Pancreas (tissue), 10 donors: ENCODE results near the gene MAPK8IP2. TPM values are rescaled to one million over a fixed set of nuclear protein-coding genes. Genes with fewer than 3 reads are reported as not detected.

ENCODE experiments used
- ATAC-seq, 4 donors: fragments of 200-7000 bp; cut with Tn5 transposase; one replicate each; pipeline versions ENCODE4 v1.8.0 to v1.9.1; 2020; ENCODE audit warnings: mild to moderate bottlenecking in 4 of 4, moderate library complexity in 4 of 4
- DNase-seq, 6 donors: peaks; one replicate each; pipeline ENCODE4 v3.0.0-alpha.2; 2020
- FAIRE-seq: peaks from 2 replicates; lab custom pipeline; 2012; peaks lifted over from hg19 to GRCh38; lab: Jason Lieb, UNC
- H3K27ac ChIP-seq, 4 donors: fragments of 200-600 bp; sonication (generic); 1 replicate in 3 of 4; 2 replicates in 1 of 4; pipeline versions ENCODE4 v1.5.0 to v1.8.0; 2020
- H3K27me3 ChIP-seq, 4 donors: fragments of 200-600 bp; one replicate each; pipeline ENCODE4 v1.8.0; 2021
- H3K36me3 ChIP-seq, 3 donors: fragments of 200-600 bp; sonication (generic) in 1 of 3; one replicate each; pipeline versions ENCODE4 v1.5.0 to v1.8.0; 2020 to 2021
- H3K4me1 ChIP-seq, 3 donors: fragments of 200-600 bp; one replicate each; pipeline ENCODE4 v1.8.0; 2021
- H3K4me3 ChIP-seq, 4 donors: fragments of 200-600 bp; sonication (generic) in 2 of 4; one replicate each; pipeline versions ENCODE4 v1.5.0 to v1.8.0; 2020 to 2021
- H3K9me3 ChIP-seq, 4 donors: fragments of 200-600 bp; one replicate each; pipeline ENCODE4 v1.8.0; 2021
- CTCF ChIP-seq, 4 donors: fragments of 200-600 bp; sonication (generic) in 3 of 4; IDR thresholded peaks; one replicate each; pipeline versions ENCODE4 v1.5.0 to v1.8.0; 2021; ENCODE audit warnings: antibody characterized with exemption in 4 of 4
- WGBS, 2 donors: extraction: QIAGEN DNeasy Blood & Tissue Kit; methylation state at CpG; one replicate each; pipeline ENCODE4 v1.1.7; 2013; 5-methylcytosine and 5-hydroxymethylcytosine counted together
- intact Hi-C, 3 donors: fragments of 100-400 bp; cut with DNase I; formaldehyde crosslinking; loops; one replicate each; pipeline versions ENCODE4 v1.11.1 to v1.14.2; 2022
- polyA plus RNA-seq, 2 donors: library from polyadenylated mRNA; stranded (reverse); fragments of 200-250 nt; gene quantifications; one replicate each; pipeline ENCODE4 v1.2.3, GENCODE V29; 2013
- total RNA-seq, 6 donors: library from RNA; stranded (reverse); fragmentation: NEBNext Ultra II Directional in 4 of 6; extraction: Animal tissue kit (Norgen Biotek cat#: 25700) in 4 of 6; gene quantifications; one replicate each; pipeline versions ENCODE4 v1.2.1 to v1.2.4, GENCODE V29; 2021 to 2023
- donor health status: healthy with polysubstance abuse.
- donor health status: DM: no; HTN: no; CAD: no; lungs with moderate emphysema.
- donor health status: DM: no; HTN: no; CAD: no.
- donor health status: control.
- donor health status: control.
- donor health status: Bipolar disorder and iron deficiency.
- donor health status: DM: yes; HTN: yes; CAD: no.
- donor health status: DM: no; HTN: no; CAD: no.
- donor health status: DM: no; HTN: no; CAD: no.
- donor health status: DM: yes; HTN: yes; CAD: no.

The MAPK8IP2 gene
- total and polyA plus RNA-seq, 8 donors: 1.4 to 10.0 (median 2.6) TPM

GRCh38 chr22:50564289-50564688 lies 36.3 kb upstream of the MAPK8IP2 start:
- intact Hi-C loops: no loop called here
- no peak for TF ChIP-seq CTCF (IDR thresholded peaks at IDR 0.05)
- FAIRE-seq (no peak), DNase-seq (peak in 1 of 6 donors; percentile 22), ATAC-seq (no peak)
- Histone ChIP-seq H3K27me3 (no peaks in the 10 kb centered on the region), H3K9me3 (no peaks in the 10 kb centered on the region), H3K27ac (no peak overlapping the region), H3K4me3 (peak overlapping the region in 1 of 4 donors; percentile 70), H3K4me1 (peaks cover 0 to 11% (median 6%) of the 10 kb centered on the region in 3 donors), H3K36me3 (no peaks in the 10 kb centered on the region)
- WGBS, 2 donors: 90 to 93% methylated on average over 11 of the region's 11 CpGs

DNA sequence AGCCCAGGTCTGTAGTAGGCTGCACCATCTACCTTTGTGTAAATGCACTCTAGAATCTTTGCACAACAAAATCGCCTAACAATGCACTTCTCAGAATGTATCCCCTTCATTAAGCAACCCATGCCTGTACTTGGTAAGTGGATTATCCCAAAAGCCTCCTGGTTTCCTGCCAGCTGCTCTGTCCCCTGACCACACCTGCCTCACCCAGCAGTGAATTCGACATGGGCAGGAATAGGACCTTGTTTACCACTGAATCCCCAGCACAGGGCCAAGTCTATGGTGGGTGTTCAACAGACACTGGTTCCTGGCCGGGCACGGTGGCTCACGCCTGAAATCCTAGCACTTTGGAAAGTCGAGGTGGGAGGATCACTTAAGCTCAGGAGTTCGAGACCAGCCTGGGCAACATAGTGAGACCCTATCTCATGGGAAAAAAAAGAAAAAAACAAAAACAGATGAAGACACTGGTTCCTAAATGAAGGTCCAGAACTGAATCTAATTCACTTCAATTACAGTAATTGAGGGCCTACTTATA lies 32.8 kb upstream of the MAPK8IP2 start:
- no peak overlapping the region for H3K4me3 ChIP-seq
- FAIRE-seq (no peak), ATAC-seq (no peak), DNase-seq (no peak)
- TF ChIP-seq CTCF (IDR thresholded peaks at IDR 0.05): no peak
- intact Hi-C loops: no loop called here
- peaks cover 0 to 16% (median 0%) of the 10 kb centered on the region in 3 donors for H3K36me3 ChIP-seq
- no peaks in the 10 kb centered on the region for H3K27me3 ChIP-seq
- WGBS, 2 donors: 86 to 89% methylated on average over 7 of the region's 7 CpGs
- H3K27ac ChIP-seq: no peak overlapping the region
- no peaks in the 10 kb centered on the region for H3K9me3 ChIP-seq
- peaks cover 0 to 16% (median 6%) of the 10 kb centered on the region in 3 donors for H3K4me1 ChIP-seq

DNA sequence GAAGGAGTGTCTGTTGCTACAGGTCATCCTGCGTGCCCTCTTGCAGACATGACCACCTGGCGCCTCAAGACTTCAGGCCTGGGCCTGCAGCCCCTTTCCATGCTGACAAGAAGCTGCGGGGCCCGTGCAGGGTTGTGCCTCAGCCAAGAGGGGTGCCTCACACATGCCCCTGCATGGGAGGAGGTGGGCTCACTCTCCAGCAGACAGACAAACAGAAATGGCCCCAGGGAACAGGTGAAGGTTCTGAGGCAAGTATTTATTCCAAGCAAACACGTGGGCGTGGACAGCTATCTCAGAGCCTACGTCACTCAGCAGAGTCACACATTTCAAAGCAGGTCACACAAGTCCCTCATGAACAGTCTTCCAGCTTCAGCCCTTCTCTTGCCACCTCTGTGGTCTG lies 32.0 kb upstream of the MAPK8IP2 start:
- H3K4me1 ChIP-seq: peaks cover 0 to 16% (median 6%) of the 10 kb centered on the region in 3 donors
- ATAC-seq (peak; percentile 51 to 80 (median 70)), DNase-seq (peak in 3 of 6 donors; percentile 46 to 50 (median 50)), FAIRE-seq (no peak)
- peak overlapping the region in 3 of 4 donors; percentile 2 to 39 (median 16) for H3K27ac ChIP-seq
- H3K9me3 ChIP-seq: no peaks in the 10 kb centered on the region
- intact Hi-C loops: no loop called here
- peaks cover 0 to 16% (median 0%) of the 10 kb centered on the region in 3 donors for H3K36me3 ChIP-seq
- no peaks in the 10 kb centered on the region for H3K27me3 ChIP-seq
- TF ChIP-seq CTCF (IDR thresholded peaks at IDR 0.05): no peak
- 68 to 69% methylated on average over 7 of the region's 7 CpGs for WGBS, 2 donors
- no peak overlapping the region for H3K4me3 ChIP-seq

GRCh38 chr22:50569041-50569459 lies 31.5 kb upstream of the MAPK8IP2 start:
- DNase-seq: peak; percentile 62 to 76 (median 68)
- peak overlapping the region in 3 of 4 donors; percentile 2 to 39 (median 16) for H3K27ac ChIP-seq
- 34 to 44% methylated on average over 8 of the region's 8 CpGs for WGBS, 2 donors

More at GRCh38 chr22:50569041-50569459, 31.5 kb upstream of the MAPK8IP2 start:
- H3K4me1 ChIP-seq: peaks cover 0 to 14% (median 6%) of the 10 kb centered on the region in 3 donors
- peak; percentile 54 to 83 (median 72) for ATAC-seq
- H3K27me3 ChIP-seq: no peaks in the 10 kb centered on the region
- H3K4me3 ChIP-seq: no peak overlapping the region
- FAIRE-seq: no peak
- no peaks in the 10 kb centered on the region for H3K9me3 ChIP-seq
- peaks cover 0 to 16% (median 0%) of the 10 kb centered on the region in 3 donors for H3K36me3 ChIP-seq
- no peak for TF ChIP-seq CTCF (IDR thresholded peaks at IDR 0.05)
- intact Hi-C loops: no loop called here
